ENCODE results near the gene MARK1. TPM values are rescaled to one million over a fixed set of nuclear protein-coding genes. Genes with fewer than 3 reads are reported as not detected.

Gene MARK1
- total and polyA plus RNA-seq, 9 of the 15 experiments (the other 6 are each of a cell fraction or from before 2014, with no cell fraction given), result not detected

DNA sequence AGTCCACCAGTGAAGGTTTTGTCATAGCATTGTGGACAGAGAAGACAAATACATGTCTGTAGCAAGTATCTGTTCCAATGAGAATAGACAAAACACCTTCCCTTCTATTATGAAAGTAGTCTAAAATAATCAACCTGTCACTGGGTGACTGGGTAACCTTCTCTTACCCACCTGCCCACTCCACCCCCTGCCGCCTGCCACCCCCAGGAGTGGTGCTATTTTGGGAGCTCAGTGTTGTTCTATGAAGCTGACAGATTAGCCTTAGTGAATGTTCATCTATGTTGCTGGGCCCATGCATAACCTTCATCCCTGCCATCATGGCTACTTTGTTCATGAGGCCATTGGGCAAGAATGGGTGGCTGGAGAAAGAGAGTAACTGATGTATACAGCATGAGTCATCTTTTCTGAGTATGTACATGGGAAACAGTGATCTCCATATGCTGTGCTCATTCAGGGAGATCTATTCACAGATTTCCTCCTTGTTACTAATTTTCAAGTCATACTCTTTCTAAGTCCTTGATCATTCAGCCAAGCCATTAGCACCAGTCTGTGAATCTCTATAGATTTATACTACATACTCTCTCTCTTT, 24.8 kb downstream of the MARK1 start:
- H3K4me2 ChIP-seq (ENCODE audit: insufficient read depth, low read length), result no peak overlapping the region
- no peaks in the 10 kb centered on the region for H3K4me1 ChIP-seq (replicated peaks in 1 of 2; ENCODE audit: control insufficient read depth in 2 of 2, insufficient read depth in 2 of 2, low read length in 2 of 2)
- intact Hi-C loops (cut with micrococcal nuclease), result no loop called here
- no peaks in the 10 kb centered on the region for H3K9me1 ChIP-seq (ENCODE audit: control insufficient read depth, insufficient read depth, low read length)
- POLR2A ChIA-PET, result no interaction called here
- H2AFZ ChIP-seq (ENCODE audit: low read depth, low read length), result no peak overlapping the region
- no peaks in the 10 kb centered on the region for H3K9me3 ChIP-seq (replicated peaks; ENCODE audit: control insufficient read depth, insufficient read depth, low read depth, low read length)
- H4K20me1 ChIP-seq (replicated peaks; ENCODE audit: control insufficient read depth, insufficient read depth, low read length), result no peaks in the 10 kb centered on the region
- no peak for ATAC-seq
- no peak overlapping the region for H3K4me3 ChIP-seq
- TF ChIP-seq SAFB (IDR thresholded peaks at IDR 0.05; ENCODE audit: borderline replicate concordance, low read depth, low read length), result no peak
- no peak for FAIRE-seq
- H3K36me3 ChIP-seq (ENCODE audit: control insufficient read depth, insufficient read depth, low read length), result no peaks in the 10 kb centered on the region
- no peak for DNase-seq (ENCODE audit: extremely low read depth in 1 of 4, low spot score in 3 of 4)
- no peaks in the 10 kb centered on the region for H3K79me2 ChIP-seq (ENCODE audit: control insufficient read depth, insufficient read depth, low read length)
- 0% methylated on average over 1 of the region's 1 CpG for WGBS (ENCODE audit: insufficient coverage, low coverage, missing lambda C conversion rate)
- H3K27me3 ChIP-seq (ENCODE audit: control insufficient read depth in 2 of 2, insufficient read depth in 2 of 2, low read length in 2 of 2), result no peaks in the 10 kb centered on the region; a peak in 1 of 5 replicates
- H3K9ac ChIP-seq (ENCODE audit: insufficient read depth in 1 of 2, low read depth in 2 of 2, low read length in 2 of 2), result no peak overlapping the region
- in situ Hi-C loops (cut with MboI), result no loop called here
- no TSS peak for BruUV-seq (replicated peaks)
- CTCF ChIA-PET (ENCODE audit: low intra/inter-chr PET ratio), result no interaction called here
- no peak overlapping the region for H3K27ac ChIP-seq (ENCODE audit: extremely low read depth, low read depth, low read length)

DNA sequence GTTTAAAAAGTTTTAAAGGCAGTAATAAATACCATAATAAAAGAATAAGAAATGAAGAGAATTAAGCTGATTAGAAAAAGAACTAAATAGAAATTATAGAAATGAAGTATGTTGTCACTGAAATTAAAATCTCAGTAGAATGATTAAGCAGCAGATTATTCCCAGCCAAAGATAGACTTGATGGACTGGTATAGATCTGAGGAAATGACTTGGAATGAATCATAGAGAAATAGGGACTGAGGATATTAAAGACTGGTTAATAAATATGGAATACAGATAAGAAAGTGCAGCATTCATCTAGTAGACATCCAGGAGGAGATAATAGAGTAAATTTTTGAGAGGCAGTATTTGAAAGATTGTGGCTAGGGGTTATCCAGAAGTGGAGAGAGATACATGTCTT, 28.7 kb downstream of the MARK1 start:
- no TSS peak for BruUV-seq (replicated peaks)
- intact Hi-C loops (cut with micrococcal nuclease) (no loop called here), in situ Hi-C loops (cut with MboI) (no loop called here)
- POLR2A ChIA-PET, result no interaction called here
- Histone ChIP-seq H3K4me3 (no peak overlapping the region), H3K36me3 (ENCODE audit: control insufficient read depth, insufficient read depth, low read length) (no peaks in the 10 kb centered on the region), H3K9me1 (ENCODE audit: control insufficient read depth, insufficient read depth, low read length) (no peaks in the 10 kb centered on the region), H3K4me1 (replicated peaks in 1 of 2; ENCODE audit: control insufficient read depth in 2 of 2, insufficient read depth in 2 of 2, low read length in 2 of 2) (no peaks in the 10 kb centered on the region), H3K9ac (ENCODE audit: insufficient read depth in 1 of 2, low read depth in 2 of 2, low read length in 2 of 2) (no peak overlapping the region), H3K79me2 (ENCODE audit: control insufficient read depth, insufficient read depth, low read length) (no peaks in the 10 kb centered on the region), H3K9me3 (replicated peaks; ENCODE audit: control insufficient read depth, insufficient read depth, low read depth, low read length) (no peaks in the 10 kb centered on the region), H3K27me3 (ENCODE audit: control insufficient read depth in 2 of 2, insufficient read depth in 2 of 2, low read length in 2 of 2) (no peaks in the 10 kb centered on the region), H4K20me1 (replicated peaks; ENCODE audit: control insufficient read depth, insufficient read depth, low read length) (no peaks in the 10 kb centered on the region), H2AFZ (ENCODE audit: low read depth, low read length) (no peak overlapping the region), H3K27ac (ENCODE audit: extremely low read depth, low read depth, low read length) (no peak overlapping the region), H3K4me2 (ENCODE audit: insufficient read depth, low read length) (no peak overlapping the region)
- no peak for DNase-seq (ENCODE audit: extremely low read depth in 1 of 4, low spot score in 3 of 4)
- FAIRE-seq, result no peak
- ATAC-seq, result no peak
- CTCF ChIA-PET (ENCODE audit: low intra/inter-chr PET ratio), result interaction anchor here (0.7 kb wide), 1 partner anchor 22 kb away, joined by 3 read pairs; no protein-coding TSS in a partner anchor
- TF ChIP-seq ZNF77 (CRISPR knock-in tag; IDR thresholded peaks at IDR 0.05), result no peak
- no peak for TF ChIP-seq SIN3A (IDR thresholded peaks at IDR 0.05; ENCODE audit: borderline replicate concordance in 2 of 2, control insufficient read depth in 1 of 2, low read depth in 2 of 2, low read length in 2 of 2)
- no peak for TF ChIP-seq TCF7L2 (IDR thresholded peaks at IDR 0.05; ENCODE audit: low read depth, low read length)
- TF ChIP-seq, protein P1, sequence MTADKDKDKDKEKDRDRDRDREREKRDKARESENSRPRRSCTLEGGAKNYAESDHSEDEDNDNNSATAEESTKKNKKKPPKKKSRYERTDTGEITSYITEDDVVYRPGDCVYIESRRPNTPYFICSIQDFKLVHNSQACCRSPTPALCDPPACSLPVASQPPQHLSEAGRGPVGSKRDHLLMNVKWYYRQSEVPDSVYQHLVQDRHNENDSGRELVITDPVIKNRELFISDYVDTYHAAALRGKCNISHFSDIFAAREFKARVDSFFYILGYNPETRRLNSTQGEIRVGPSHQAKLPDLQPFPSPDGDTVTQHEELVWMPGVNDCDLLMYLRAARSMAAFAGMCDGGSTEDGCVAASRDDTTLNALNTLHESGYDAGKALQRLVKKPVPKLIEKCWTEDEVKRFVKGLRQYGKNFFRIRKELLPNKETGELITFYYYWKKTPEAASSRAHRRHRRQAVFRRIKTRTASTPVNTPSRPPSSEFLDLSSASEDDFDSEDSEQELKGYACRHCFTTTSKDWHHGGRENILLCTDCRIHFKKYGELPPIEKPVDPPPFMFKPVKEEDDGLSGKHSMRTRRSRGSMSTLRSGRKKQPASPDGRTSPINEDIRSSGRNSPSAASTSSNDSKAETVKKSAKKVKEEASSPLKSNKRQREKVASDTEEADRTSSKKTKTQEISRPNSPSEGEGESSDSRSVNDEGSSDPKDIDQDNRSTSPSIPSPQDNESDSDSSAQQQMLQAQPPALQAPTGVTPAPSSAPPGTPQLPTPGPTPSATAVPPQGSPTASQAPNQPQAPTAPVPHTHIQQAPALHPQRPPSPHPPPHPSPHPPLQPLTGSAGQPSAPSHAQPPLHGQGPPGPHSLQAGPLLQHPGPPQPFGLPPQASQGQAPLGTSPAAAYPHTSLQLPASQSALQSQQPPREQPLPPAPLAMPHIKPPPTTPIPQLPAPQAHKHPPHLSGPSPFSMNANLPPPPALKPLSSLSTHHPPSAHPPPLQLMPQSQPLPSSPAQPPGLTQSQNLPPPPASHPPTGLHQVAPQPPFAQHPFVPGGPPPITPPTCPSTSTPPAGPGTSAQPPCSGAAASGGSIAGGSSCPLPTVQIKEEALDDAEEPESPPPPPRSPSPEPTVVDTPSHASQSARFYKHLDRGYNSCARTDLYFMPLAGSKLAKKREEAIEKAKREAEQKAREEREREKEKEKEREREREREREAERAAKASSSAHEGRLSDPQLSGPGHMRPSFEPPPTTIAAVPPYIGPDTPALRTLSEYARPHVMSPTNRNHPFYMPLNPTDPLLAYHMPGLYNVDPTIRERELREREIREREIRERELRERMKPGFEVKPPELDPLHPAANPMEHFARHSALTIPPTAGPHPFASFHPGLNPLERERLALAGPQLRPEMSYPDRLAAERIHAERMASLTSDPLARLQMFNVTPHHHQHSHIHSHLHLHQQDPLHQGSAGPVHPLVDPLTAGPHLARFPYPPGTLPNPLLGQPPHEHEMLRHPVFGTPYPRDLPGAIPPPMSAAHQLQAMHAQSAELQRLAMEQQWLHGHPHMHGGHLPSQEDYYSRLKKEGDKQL (CRISPR knock-in tag; IDR thresholded peaks at IDR 0.05; ENCODE audit: borderline replicate concordance), result no peak
- TF ChIP-seq ARNT (IDR thresholded peaks at IDR 0.05), result no peak
- no peak for TF ChIP-seq DDX20 (tag; IDR thresholded peaks at IDR 0.05; ENCODE audit: low read depth)
- no peak for TF ChIP-seq ZC3H8 (IDR thresholded peaks at IDR 0.05)
- no peak for TF ChIP-seq ERF (CRISPR knock-in tag; IDR thresholded peaks at IDR 0.05)
- TF ChIP-seq GABPB1 (CRISPR knock-in tag; IDR thresholded peaks at IDR 0.05), result no peak
- no peak for TF ChIP-seq ZNF79 (CRISPR knock-in tag; IDR thresholded peaks at IDR 0.05; ENCODE audit: low read depth)
- no peak for TF ChIP-seq PHTF2 (CRISPR knock-in tag; IDR thresholded peaks at IDR 0.05)

Data from K562 (cell line).